HG03521 (cell line): ENCODE measurements around the gene PTGER1.
A peak's percentile ranks its signal among the peaks of the same experiment; 100 is the strongest.
"Not testable (repeated sequence)": the region's sequence is repeated elsewhere in the genome, so short reads cannot be mapped to it uniquely, and the experiment has no call there.

Experiments
- ATAC-seq: cut with Tn5 transposase; IDR thresholded peaks from one replicate; pipeline ENCODE4 v1.9.1; 2021; ENCODE audit warnings: mild to moderate bottlenecking, moderate library complexity; ENCODE audit not compliant: unreplicated experiment

PTGER1 gene, protein sequence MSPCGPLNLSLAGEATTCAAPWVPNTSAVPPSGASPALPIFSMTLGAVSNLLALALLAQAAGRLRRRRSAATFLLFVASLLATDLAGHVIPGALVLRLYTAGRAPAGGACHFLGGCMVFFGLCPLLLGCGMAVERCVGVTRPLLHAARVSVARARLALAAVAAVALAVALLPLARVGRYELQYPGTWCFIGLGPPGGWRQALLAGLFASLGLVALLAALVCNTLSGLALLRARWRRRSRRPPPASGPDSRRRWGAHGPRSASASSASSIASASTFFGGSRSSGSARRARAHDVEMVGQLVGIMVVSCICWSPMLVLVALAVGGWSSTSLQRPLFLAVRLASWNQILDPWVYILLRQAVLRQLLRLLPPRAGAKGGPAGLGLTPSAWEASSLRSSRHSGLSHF

GRCh38 chr19:14475251-14476073 lies at the start of gene PTGER1:
TSS of gene PTGER1 (minus strand) at chr19:14475354. CDS start at chr19:14474320, 1,034 bp downstream.
- no peak for ATAC-seq

DNA sequence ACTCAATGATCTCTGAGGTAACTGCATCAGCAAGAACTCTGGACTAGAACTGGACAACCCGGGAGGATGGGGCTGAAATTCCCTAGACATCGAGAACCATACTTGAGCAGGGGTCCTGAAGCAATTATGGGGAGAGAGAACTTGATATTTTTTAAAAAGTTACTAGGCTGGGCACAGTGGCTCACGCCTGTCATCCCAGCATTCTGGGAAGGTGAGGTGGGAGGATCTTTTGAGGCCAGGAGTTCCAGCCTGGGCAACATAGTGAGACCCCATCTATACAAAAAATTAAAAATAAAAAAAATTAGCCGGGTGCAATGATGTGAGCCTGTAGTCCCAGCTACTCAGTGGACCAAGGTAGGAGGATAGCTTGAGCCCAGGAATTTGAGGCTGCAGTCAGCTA lies 45.4 kb upstream of the PTGER1 start:
- no peak for ATAC-seq

- ATAC-seq: no peak
Observed at GRCh38 chr19:14519860-14520407, 44.8 kb upstream of the PTGER1 start.

GRCh38 chr19:14519245-14519859 lies 44.2 kb upstream of the PTGER1 start:
- ATAC-seq: no peak

DNA sequence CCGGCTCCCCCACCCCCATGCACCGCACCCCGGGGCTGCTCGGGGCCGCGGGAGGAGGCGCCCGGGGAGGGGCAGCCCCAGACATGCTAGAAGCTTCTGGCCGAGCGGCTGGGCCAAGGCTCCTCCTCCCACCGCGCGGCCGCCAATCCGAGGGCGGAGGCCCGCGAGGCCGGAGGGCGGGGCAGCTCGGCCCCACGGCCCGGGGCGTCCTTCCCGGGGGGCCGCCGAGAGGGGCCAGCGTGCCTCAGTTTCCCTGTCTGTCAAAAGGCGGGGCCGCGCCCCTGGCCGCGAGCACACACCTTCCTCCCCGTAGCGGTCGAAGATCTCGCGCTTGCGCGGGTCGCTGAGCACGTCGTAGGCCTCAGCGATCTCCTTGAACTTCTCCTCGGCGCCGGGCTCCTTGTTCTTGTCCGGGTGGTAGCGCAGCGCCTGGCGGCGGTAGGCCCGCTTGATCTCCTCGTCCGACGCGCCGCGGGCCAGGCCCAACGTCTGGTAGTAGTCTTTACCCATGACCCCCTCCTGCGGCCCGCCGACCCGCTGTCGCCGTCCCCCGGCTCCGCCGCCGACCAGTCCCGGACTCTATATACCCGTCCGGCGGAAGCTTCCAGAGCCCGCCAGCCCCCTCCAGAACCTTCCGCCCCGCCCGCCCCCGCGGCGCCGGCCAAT lies 42.8 kb upstream of the PTGER1 start, which contains the start of gene DNAJB1:
Gene DNAJB1, minus strand, starts transcription at position 558 of the 666 bp plus-strand sequence. Its CDS starts 48 bp downstream, at position 510.
- peak; percentile 58 for ATAC-seq

DNA sequence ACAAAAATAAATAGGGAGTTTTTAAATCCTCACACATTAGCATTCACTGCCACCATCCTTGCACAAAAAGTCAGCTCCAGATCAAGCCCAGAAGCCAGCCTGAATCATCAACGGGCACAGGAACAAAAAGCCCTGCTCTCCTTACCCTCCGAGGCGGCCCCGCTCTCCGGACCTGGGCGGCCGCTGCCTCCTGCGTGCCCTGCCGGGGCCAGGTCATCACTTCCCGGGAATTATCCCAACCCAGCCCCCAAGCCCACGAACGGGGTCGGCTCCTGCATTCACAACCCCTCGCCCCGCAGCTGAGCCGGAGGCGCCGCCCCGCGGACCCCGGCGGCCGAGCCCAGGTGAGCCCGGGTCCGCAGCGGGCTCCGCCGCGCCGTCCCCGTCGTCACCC lies 42.3 kb upstream of the PTGER1 start:
- no peak for ATAC-seq

DNA sequence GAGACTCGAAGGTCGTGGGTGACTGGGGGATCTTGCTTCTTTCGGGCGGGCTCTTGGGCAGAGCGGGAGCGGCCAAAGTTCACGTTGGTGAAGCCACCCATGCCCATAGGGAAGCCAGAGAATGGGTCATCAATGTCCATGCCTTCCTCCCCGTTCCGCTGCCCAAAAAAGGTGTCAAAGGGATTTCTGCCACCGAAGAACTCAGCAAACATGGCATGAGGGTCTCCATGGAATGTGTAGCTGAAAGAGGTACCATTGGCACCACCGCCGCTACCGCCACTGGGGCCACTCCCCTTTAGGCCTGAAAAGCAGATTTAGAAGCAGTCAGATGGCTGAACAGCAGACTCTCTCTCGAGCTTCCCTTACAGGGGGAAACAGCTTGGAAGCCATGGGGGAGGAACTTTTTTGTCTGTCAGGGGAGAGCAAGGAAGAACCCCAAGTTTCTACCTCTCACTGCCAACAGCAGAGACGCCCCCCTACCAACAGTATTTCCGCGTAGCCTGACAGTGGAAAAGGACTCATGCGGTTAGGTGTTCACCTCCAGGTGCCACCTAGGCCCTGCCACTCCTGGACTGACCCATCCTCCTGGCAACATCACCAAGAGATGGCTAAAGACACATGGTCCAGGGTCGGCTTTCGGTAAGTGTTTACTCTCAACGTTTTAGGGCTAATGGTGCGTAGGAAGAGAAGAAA lies 41.7 kb upstream of the PTGER1 start:
- ATAC-seq: no peak

- ATAC-seq: no peak
Observed at GRCh38 chr19:14516048-14516534, 40.9 kb upstream of the PTGER1 start.

DNA sequence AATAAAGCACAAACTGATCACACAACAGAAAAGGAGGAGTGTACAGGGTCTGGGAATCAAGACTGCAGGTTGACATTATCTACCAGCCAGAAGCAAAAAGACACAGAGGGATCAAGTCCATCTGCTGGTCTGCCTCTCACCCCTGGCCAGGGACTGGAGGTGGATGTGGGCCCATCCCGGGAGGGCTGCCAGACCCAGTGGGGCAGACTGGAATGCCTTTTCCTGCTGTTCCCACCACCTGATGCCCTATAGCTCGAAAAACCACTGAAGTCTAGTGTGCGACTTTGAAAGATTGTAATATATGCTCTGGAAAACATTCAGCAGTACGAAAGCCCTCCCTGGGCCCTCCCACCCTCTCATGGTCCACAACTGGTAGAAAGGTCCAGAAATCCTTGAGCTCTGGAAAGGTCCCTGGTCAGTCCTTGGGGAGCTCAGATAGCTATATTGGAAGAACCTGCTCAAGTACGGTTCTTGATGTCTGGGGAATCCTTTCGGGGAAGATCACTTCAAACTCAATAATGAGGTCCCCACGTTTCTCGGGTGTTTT lies 40.4 kb upstream of the PTGER1 start:
- ATAC-seq: no peak

GRCh38 chr19:14514215-14514863 lies 39.2 kb upstream of the PTGER1 start:
- no peak for ATAC-seq

- ATAC-seq: no peak
Observed at GRCh38 chr19:14512406-14512961, 37.3 kb upstream of the PTGER1 start.

GRCh38 chr19:14511229-14511593 lies 36.1 kb upstream of the PTGER1 start:
- ATAC-seq: no peak

- ATAC-seq: no peak
Observed at GRCh38 chr19:14510311-14511228, 35.4 kb upstream of the PTGER1 start.

DNA sequence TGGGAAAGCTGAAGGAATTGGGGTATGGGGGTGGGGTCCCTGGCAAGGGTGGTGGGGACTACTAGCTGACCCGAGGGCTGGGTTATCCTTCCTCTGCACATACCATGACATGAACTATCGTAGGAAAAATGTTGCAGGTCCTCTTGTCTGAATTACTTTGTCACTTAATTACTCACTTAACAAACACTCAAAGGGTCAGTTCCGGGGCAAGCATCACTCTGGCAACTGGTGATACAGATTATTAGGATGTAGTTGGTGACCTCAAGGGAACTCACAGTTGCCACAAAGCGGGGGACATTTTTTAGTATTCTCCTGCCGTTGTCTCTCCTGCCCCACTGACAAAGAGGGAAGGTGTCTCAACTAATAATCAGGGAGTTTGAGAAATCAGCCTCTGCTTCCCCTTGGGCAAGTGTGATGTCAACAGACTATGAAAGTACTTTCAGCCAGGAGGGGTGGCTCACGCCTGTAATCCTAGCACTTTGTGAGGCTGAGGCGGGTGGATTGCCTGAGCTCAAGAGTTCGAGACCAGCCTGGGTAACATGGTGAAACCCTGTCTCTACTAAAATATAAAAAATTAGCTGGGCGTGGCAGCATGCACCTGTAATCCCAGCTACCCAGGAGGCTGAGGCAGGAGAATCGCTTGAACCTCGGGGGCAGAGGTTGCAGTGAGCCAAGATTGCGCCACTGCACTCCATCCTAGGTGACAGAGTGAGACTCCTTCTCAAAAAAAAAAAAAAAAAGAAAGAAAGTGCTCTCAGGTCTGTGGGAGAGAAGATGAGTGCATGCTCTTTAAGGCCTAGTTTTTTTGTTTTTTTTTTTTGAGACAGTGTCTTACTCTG lies 32.8 kb upstream of the PTGER1 start:
- no peak for ATAC-seq

DNA sequence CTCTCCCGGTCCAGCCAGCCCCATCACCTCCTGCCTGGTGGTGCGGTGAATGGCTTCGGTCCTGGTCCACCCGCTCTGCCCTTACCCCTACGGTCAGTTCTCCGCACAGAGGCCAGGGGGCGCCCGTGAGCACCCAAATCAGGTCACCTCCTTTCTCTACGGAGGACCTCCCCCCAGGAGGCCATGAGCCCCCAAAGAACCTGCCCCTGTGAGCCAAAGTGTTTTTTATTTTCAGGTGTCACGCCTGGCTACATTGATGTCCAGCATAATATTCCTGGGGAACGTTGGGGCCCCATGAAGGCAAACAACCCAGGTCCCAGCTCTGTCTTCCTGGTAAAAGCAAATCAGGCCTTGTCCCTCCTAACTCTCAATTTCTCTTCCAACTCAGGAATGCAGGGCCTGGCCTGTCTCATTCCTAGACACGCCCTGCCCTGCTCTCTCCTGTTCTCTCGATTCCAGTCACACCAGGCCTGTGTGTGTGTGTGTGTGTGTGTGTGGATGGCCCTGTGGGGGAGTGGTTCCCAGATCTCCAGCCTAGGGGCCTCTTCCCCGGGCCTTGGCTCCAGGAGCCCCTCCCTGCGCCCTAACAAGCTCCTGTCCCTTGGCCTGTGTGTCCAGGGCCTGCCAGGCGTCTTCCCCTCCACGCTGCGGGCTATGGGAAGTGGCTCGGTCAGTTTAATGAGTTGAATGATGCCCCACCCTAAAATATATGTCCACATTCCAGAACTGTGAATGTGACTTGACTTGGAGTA lies 30.5 kb upstream of the PTGER1 start:
- no peak for ATAC-seq

DNA sequence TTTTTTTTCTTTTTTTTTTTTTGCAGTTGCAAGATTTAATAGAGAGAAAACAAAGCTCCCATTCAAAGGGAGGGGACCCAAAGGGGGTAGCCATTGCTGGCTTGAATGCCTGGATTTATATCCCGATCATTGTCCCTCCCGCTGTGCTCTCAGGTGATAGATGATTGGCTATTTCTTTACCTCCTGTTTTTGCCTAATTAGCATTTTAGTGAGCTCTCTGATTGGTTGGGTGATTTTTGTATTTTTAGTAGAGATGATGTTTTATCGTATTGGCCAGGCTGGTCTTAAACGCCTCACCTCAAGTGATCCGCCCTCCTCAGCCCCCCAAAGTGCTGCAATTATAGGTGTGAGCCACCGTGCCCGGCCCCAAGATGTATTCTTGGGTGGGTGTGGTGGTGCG lies 29.4 kb upstream of the PTGER1 start:
- not testable (repeated sequence) for ATAC-seq
